NCI-H69 (cell line): ENCODE results near the gene LRRC34.

Experiments
- DNase-seq: peaks from one replicate; lab custom pipeline; 2025; lab: John Stamatoyannopoulos, UW

Gene LRRC34

GRCh38 chr3:169764882-169765612, 47.7 kb downstream of the LRRC34 start, which contains the start of gene TERC:
TSS of gene TERC (minus strand) at chr3:169765060.
- peak; percentile 99 for DNase-seq

GRCh38 chr3:169764312-169764881, 48.3 kb downstream of the LRRC34 start:
- peak; percentile 75 for DNase-seq

- peak; percentile 39 for DNase-seq
Observed at GRCh38 chr3:169760479-169760878, 52.2 kb downstream of the LRRC34 start.

- DNase-seq = no peak
Observed at GRCh38 chr3:169759256-169759655, 53.4 kb downstream of the LRRC34 start.

GRCh38 chr3:169758359-169758994, 54.2 kb downstream of the LRRC34 start:
- no peak for DNase-seq

GRCh38 chr3:169755488-169755887, 57.2 kb downstream of the LRRC34 start:
- no peak for DNase-seq

GRCh38 chr3:169754711-169755110, 58.0 kb downstream of the LRRC34 start:
- DNase-seq = no peak

GRCh38 chr3:169751875-169752274, 60.8 kb downstream of the LRRC34 start:
- no peak for DNase-seq

GRCh38 chr3:169750665-169751064, 62.0 kb downstream of the LRRC34 start:
- DNase-seq = no peak

- DNase-seq = peak; percentile 67
Observed at GRCh38 chr3:169748670-169749069, 64.0 kb downstream of the LRRC34 start.

GRCh38 chr3:169746924-169747323, 65.8 kb downstream of the LRRC34 start:
- no peak for DNase-seq

- peak; percentile 59 for DNase-seq
Observed at GRCh38 chr3:169744366-169745054, 68.2 kb downstream of the LRRC34 start.
